Measurements from ENCODE around the gene HACD3.
"Not testable (repeated sequence)": the region's sequence is repeated elsewhere in the genome, so short reads cannot be mapped to it uniquely, and the experiment has no call there.

HACD3 gene

DNA sequence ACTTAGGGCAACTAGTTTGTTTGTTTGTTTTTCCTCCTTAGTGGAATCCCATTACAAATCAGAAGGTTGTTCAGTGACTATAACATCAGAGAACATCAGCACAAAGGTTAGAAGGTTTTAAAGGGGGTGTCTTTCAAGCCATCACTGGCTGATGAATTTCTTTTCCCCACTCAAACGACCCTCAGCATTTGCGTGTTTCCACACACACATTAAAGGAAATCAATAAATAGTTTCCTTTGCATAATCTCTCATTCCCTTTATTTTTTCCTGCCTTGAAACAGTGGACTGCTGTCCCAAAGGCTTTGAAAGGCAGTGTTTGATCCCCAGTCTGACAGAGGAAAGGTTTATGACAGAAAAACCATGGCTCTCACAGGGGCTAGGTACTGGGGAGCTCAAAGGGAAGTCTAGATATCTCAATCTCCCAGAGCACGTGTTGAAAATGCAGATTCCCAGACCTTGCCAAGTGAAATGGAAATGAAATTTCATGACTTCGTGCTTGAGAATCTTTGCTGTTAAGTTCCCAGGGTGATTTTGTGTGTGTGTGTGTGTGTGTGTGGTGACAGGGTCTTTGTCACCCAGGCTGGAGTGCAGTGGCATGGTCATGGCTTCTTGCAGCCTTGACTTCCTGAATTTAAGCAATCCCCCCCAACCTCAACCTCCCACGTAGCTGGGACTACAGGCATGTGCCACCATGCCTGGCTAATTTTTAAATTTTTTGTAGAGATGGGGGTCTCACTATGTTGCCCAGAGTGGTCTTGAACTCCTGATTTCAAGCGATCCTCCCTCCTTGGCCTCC is 82.9 kb downstream of the HACD3 start:
- H3K27ac ChIP-seq (ENCODE audit: low read depth in 2 of 2, low read length in 2 of 2), result no peak overlapping the region
- H3K4me1 ChIP-seq (ENCODE audit: control insufficient read depth in 2 of 2, insufficient read depth in 2 of 2, low read length in 2 of 2), result peaks cover 20 to 22% of the 10 kb centered on the region in 2 donors
- no peak overlapping the region for H3K4me3 ChIP-seq (ENCODE audit: low read length in 2 of 2)

DNA sequence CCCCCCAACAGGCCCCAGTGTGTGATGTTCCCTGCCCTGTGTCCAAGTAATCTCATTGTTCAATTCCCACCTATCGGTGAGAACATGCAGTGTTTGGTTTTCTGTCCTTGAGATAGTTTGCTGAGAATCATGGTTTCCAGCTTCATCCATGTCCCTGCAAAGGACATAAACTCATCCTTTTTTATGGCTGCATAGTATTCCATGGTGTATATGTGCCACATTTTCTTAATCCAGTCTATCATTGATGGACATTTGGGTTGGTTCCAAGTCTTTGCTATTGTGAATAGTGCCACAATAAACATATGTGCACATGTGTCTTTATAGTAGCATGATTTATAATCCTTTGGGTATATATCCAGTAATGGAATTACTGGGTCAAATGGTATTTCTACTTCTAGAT is 85.6 kb downstream of the HACD3 start:
- not testable (repeated sequence) for H3K36me3 ChIP-seq (ENCODE audit: control insufficient read depth in 2 of 2, insufficient read depth in 2 of 2, low read length in 2 of 2); H3K4me3 ChIP-seq (ENCODE audit: low read length in 2 of 2); H3K9me3 ChIP-seq (ENCODE audit: control insufficient read depth in 2 of 2, low read length in 2 of 2); H3K27ac ChIP-seq (ENCODE audit: low read depth in 2 of 2, low read length in 2 of 2); H3K27me3 ChIP-seq (ENCODE audit: control insufficient read depth in 2 of 2, insufficient read depth in 2 of 2, low read length in 2 of 2); H3K9ac ChIP-seq (ENCODE audit: low read depth in 1 of 2, low read length in 2 of 2)
- peaks cover 8 to 11% of the 10 kb centered on the region in 2 donors for H3K4me1 ChIP-seq (ENCODE audit: control insufficient read depth in 2 of 2, insufficient read depth in 2 of 2, low read length in 2 of 2)

More for the DNA sequence above, 82.9 kb downstream of the HACD3 start:
- Histone ChIP-seq H3K27me3 (ENCODE audit: control insufficient read depth in 2 of 2, insufficient read depth in 2 of 2, low read length in 2 of 2) (no peaks in the 10 kb centered on the region), H3K36me3 (ENCODE audit: control insufficient read depth in 2 of 2, insufficient read depth in 2 of 2, low read length in 2 of 2) (no peaks in the 10 kb centered on the region), H3K9ac (ENCODE audit: low read depth in 1 of 2, low read length in 2 of 2) (no peak overlapping the region), H3K9me3 (ENCODE audit: control insufficient read depth in 2 of 2, low read length in 2 of 2) (no peaks in the 10 kb centered on the region)

DNA sequence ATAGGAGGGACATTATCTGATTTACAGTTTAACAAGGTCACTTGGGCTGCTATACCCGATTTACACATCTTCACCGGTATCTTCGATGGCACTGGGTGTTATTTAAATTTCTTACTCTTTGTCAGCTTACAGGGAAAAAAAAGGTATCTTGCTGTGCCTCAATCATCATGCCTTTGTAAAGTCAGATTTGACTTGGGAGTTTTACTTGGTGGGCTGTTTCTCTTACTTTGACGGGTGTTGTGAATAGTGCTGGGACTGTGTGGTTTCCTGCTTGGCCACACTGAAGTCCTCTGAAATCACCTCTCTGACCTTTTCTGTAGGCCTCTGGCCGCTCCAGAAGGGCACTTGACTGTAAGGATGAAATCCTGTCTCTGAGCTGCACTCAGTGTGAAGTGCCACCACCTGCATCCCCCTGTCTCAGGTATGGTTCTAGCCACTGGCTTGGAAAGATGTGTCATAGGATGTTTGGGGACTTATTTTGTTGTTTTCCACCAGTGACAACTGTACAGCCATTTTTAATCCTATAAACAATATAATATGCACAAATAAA is 88.4 kb downstream of the HACD3 start:
- H3K27me3 ChIP-seq (ENCODE audit: control insufficient read depth in 2 of 2, insufficient read depth in 2 of 2, low read length in 2 of 2), result no peaks in the 10 kb centered on the region

DNA sequence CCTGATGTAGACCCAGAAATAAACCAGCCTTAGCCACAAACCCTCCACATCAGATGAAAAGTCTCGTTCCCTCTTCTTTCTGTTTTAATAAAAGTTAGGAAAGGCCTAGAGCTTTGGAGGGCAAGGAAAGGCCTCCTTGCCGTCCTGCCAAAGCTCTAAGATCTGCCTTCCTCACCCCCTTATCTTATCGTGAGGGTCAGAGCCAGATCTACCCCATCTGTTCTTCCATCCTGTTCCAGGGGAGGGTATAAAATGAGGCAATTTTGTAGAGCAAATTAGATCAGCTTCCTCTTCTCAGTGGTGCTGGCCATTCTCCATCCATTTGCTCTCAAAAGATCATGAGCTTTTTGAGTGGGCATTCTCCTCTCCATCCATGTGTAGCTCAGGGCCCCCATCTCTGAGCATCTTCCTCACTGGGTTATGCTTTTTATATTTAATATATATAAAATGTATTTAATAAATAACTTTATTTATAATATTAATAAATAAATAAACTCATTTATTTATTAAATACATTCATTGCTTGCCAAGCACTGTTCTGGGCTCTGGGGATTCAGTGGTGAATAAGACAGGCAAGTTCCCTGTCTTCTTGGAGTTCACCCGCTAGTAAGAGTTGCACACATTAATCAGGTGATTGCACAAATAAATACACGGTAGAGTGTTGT is 89.5 kb downstream of the HACD3 start:
- Histone ChIP-seq H3K27ac (ENCODE audit: low read depth in 2 of 2, low read length in 2 of 2) (no peak overlapping the region), H3K9ac (ENCODE audit: low read depth in 1 of 2, low read length in 2 of 2) (no peak overlapping the region), H3K4me1 (ENCODE audit: control insufficient read depth in 2 of 2, insufficient read depth in 2 of 2, low read length in 2 of 2) (no peaks in the 10 kb centered on the region), H3K9me3 (ENCODE audit: control insufficient read depth in 2 of 2, low read length in 2 of 2) (no peaks in the 10 kb centered on the region), H3K36me3 (ENCODE audit: control insufficient read depth in 2 of 2, insufficient read depth in 2 of 2, low read length in 2 of 2) (peaks cover 3 to 6% of the 10 kb centered on the region in 2 donors), H3K27me3 (ENCODE audit: control insufficient read depth in 2 of 2, insufficient read depth in 2 of 2, low read length in 2 of 2) (no peaks in the 10 kb centered on the region), H3K4me3 (ENCODE audit: low read length in 2 of 2) (no peak overlapping the region)

More for the DNA sequence above, 88.4 kb downstream of the HACD3 start:
- H3K4me1 ChIP-seq (ENCODE audit: control insufficient read depth in 2 of 2, insufficient read depth in 2 of 2, low read length in 2 of 2), result no peaks in the 10 kb centered on the region
- H3K9me3 ChIP-seq (ENCODE audit: control insufficient read depth in 2 of 2, low read length in 2 of 2), result no peaks in the 10 kb centered on the region
- no peak overlapping the region for H3K9ac ChIP-seq (ENCODE audit: low read depth in 1 of 2, low read length in 2 of 2)
- no peaks in the 10 kb centered on the region for H3K36me3 ChIP-seq (ENCODE audit: control insufficient read depth in 2 of 2, insufficient read depth in 2 of 2, low read length in 2 of 2)
- no peak overlapping the region for H3K4me3 ChIP-seq (ENCODE audit: low read length in 2 of 2)
- H3K27ac ChIP-seq (ENCODE audit: low read depth in 2 of 2, low read length in 2 of 2), result no peak overlapping the region

DNA sequence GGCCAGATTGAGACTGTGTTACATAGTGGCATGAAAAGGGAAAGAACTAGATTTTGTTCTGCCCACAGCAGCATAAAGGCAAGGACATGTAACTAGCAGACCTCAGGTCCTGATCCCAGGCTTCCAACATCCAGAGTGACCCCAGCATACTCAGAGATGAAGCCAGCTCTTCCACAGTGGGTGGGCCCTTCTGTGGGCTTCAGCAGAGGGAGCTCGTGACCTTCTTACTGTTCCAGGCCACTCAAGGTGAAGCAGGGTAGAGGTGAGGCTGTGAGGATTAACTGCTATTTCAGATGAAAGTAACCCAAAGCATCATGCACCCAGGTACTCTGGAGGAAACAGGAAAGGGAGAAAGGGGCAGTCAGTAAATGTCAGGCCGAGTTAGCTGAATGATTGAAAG is 90.6 kb downstream of the HACD3 start:
- Histone ChIP-seq H3K36me3 (ENCODE audit: control insufficient read depth in 2 of 2, insufficient read depth in 2 of 2, low read length in 2 of 2) (peaks cover 4 to 10% of the 10 kb centered on the region in 2 donors), H3K27ac (ENCODE audit: low read depth in 2 of 2, low read length in 2 of 2) (no peak overlapping the region), H3K4me1 (ENCODE audit: control insufficient read depth in 2 of 2, insufficient read depth in 2 of 2, low read length in 2 of 2) (no peaks in the 10 kb centered on the region), H3K27me3 (ENCODE audit: control insufficient read depth in 2 of 2, insufficient read depth in 2 of 2, low read length in 2 of 2) (no peaks in the 10 kb centered on the region), H3K4me3 (ENCODE audit: low read length in 2 of 2) (no peak overlapping the region), H3K9me3 (ENCODE audit: control insufficient read depth in 2 of 2, low read length in 2 of 2) (no peaks in the 10 kb centered on the region), H3K9ac (ENCODE audit: low read depth in 1 of 2, low read length in 2 of 2) (no peak overlapping the region)

DNA sequence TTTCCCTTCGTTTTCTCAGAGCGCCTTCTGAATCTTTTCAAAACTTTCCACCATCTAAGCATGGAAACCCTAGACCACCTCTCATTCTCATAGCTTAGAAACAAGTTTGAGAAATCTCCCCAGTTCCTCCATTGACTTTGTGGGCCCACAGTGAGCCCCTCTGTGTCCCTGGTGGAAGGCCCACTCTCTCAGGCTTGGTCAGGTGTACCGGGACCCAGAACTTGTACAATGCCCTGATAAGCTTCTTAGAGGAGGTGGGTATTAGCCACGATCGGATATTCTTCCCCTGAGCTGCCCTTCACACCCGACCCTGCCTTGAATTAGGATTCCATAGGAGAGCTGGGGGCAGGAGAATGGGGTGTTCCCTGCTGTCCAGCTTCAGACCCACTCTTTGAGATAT is 91.4 kb downstream of the HACD3 start, which contains the start of gene SLC24A1:
TSS of gene SLC24A1 (plus strand) at position 301 of the 400 bp plus-strand sequence. CDS start 2,143 bp downstream, outside the sequence.
- Histone ChIP-seq H3K27ac (ENCODE audit: low read depth in 2 of 2, low read length in 2 of 2) (no peak within 1 kb of the TSS), H3K27me3 (ENCODE audit: control insufficient read depth in 2 of 2, insufficient read depth in 2 of 2, low read length in 2 of 2) (no peaks in the 10 kb centered on the region), H3K4me3 (ENCODE audit: low read length in 2 of 2) (no peak within 1 kb of the TSS), H3K9ac (ENCODE audit: low read depth in 1 of 2, low read length in 2 of 2) (no peak within 1 kb of the TSS), H3K36me3 (ENCODE audit: control insufficient read depth in 2 of 2, insufficient read depth in 2 of 2, low read length in 2 of 2) (peaks cover 4 to 10% of the 10 kb centered on the region in 2 donors), H3K9me3 (ENCODE audit: control insufficient read depth in 2 of 2, low read length in 2 of 2) (no peaks in the 10 kb centered on the region), H3K4me1 (ENCODE audit: control insufficient read depth in 2 of 2, insufficient read depth in 2 of 2, low read length in 2 of 2) (no peaks in the 10 kb centered on the region)

DNA sequence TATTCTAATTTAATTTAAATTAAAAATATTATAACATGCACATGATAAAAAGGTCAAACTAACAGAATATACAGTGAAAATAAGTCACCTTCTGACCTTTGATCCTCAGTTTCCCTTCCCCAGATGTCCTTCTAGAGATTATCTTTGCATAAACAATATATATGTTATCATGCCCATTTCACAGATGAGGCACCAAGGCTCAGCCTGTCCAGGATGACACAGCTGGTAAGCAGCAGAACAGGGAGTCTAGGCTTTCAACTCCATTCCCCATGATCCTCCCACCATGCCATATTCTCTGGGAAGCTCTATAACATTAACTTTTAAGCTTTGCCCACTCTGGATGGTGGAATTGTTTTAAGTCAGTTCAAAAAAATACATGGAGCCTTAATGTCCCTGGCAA is 92.8 kb downstream of the HACD3 start:
- H3K4me1 ChIP-seq (ENCODE audit: control insufficient read depth in 2 of 2, insufficient read depth in 2 of 2, low read length in 2 of 2), result no peaks in the 10 kb centered on the region
- no peak overlapping the region for H3K4me3 ChIP-seq (ENCODE audit: low read length in 2 of 2)
- no peaks in the 10 kb centered on the region for H3K27me3 ChIP-seq (ENCODE audit: control insufficient read depth in 2 of 2, insufficient read depth in 2 of 2, low read length in 2 of 2)
- peaks cover 4 to 10% of the 10 kb centered on the region in 2 donors for H3K36me3 ChIP-seq (ENCODE audit: control insufficient read depth in 2 of 2, insufficient read depth in 2 of 2, low read length in 2 of 2)
- no peak overlapping the region for H3K27ac ChIP-seq (ENCODE audit: low read depth in 2 of 2, low read length in 2 of 2)
- no peaks in the 10 kb centered on the region for H3K9me3 ChIP-seq (ENCODE audit: control insufficient read depth in 2 of 2, low read length in 2 of 2)
- no peak overlapping the region for H3K9ac ChIP-seq (ENCODE audit: low read depth in 1 of 2, low read length in 2 of 2)

DNA sequence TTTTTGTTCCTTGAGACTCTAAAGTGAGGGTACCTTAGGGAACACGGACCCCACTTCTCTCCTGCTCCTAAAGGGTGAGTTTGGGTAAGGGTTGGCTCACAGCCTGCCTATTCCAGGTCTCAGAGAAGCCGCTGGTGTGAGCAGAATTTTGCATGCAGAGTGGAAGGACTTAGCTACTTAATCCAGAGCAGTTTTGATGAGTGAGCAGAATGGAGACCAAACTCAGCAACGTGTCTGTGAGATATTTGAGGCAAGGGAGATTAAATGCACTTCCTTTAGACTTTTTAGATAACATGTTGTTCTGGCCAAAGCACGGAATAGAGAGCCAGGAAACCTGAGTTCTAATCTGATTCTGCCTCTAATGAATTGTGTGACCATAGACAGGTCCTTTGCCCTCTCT is 96.6 kb downstream of the HACD3 start:
- Histone ChIP-seq H3K27ac (ENCODE audit: low read depth in 2 of 2, low read length in 2 of 2) (no peak overlapping the region), H3K27me3 (ENCODE audit: control insufficient read depth in 2 of 2, insufficient read depth in 2 of 2, low read length in 2 of 2) (no peaks in the 10 kb centered on the region), H3K36me3 (ENCODE audit: control insufficient read depth in 2 of 2, insufficient read depth in 2 of 2, low read length in 2 of 2) (peaks cover 4 to 10% of the 10 kb centered on the region in 2 donors), H3K4me3 (ENCODE audit: low read length in 2 of 2) (no peak overlapping the region), H3K9me3 (ENCODE audit: control insufficient read depth in 2 of 2, low read length in 2 of 2) (no peaks in the 10 kb centered on the region), H3K4me1 (ENCODE audit: control insufficient read depth in 2 of 2, insufficient read depth in 2 of 2, low read length in 2 of 2) (no peaks in the 10 kb centered on the region), H3K9ac (ENCODE audit: low read depth in 1 of 2, low read length in 2 of 2) (no peak overlapping the region)

All from mucosa of rectum (tissue), 2 donors.